GM19193 (cell line): Measurements from ENCODE around the gene TKTL1.

Experiments
- POLR2A ChIP-seq: IDR thresholded peaks from 4 replicates; pipeline ENCODE4 v1.6.1; 2011; ENCODE audit not compliant: insufficient read depth, insufficient read length; ENCODE audit errors: extremely low read depth

TKTL1 gene

DNA sequence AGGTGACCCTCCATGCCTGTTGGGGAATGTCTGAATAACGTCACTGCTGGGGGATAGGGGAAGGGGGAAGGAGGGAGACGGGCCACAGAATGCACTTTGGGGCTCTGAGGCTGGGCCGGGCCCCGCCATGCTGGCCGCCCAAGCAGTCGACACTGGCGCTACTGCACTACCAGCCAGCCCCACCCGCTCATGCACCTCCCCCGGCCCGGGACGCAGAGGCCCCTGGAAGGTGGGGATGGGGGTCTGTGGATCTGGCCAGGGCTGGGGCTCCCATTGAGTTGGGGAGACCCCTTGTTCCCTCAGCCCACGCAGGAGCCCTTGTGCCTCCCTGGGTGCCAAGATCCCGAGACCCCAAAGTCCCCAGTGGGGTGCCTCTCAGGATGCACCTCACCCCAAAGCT is 61.0 kb downstream of the TKTL1 start:
- TF ChIP-seq POLR2A, result no peak

GRCh38 chrX:154357205-154357604 is 61.6 kb downstream of the TKTL1 start:
- no peak for TF ChIP-seq POLR2A

GRCh38 chrX:154358011-154358410 is 62.4 kb downstream of the TKTL1 start:
- TF ChIP-seq POLR2A, result peak; percentile 7

DNA sequence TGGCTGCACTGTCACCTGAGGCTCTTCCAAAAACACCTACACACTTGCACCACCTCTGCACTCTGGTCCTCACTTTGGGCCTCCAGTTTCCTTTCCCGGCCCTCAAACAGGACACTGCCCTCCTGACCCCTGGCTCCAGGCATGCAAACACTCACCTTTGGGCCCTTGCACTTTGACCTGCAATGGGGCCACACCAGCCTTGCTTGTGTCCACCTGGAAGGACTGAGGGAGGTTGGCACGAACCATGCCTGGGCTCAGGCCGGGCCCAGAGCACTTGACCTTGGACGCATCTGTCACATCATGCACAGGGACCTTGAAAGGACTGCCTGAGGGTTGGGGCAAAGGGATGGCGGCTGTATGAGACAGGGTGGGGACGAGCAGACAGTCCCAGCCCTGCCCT is 63.2 kb downstream of the TKTL1 start:
- TF ChIP-seq POLR2A, result no peak

DNA sequence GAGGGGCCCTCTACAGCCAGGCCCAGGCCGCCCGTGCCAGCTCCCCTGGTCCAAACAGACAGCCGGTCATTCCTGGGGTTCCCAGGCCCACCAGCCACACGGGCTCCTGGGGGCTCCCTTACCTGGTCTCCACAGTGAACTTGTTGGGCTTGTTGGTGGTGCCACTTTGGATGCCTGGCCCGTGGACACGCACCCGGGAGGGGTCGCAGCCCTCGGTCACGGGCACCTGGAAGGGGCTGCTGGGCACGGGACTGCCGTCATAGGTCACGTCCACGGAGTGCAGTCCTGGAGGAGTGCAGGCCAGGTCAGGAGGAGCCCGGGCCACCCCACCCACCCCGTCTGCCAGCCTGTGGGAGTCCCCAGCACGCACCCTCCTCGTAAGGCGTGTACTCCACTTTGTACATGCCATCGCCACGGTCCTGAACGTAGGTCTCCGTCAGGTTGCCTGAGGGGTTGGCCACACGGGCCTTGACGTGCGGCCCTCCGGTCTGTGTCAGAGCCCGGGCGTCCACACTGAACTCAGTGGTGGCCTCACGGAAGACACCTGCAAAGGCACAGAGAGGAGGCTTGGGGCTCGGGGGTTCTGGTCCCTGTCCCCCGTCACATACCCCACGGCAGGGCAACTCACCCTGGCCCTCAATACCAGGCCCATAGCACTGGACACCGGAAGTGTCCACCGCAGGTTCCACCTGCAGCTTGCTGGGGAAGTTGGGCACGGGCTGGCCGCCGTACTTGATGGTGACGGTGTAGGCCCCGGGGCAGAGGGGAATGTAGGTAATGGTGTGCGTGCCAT is 64.0 kb downstream of the TKTL1 start:
- no peak for TF ChIP-seq POLR2A

DNA sequence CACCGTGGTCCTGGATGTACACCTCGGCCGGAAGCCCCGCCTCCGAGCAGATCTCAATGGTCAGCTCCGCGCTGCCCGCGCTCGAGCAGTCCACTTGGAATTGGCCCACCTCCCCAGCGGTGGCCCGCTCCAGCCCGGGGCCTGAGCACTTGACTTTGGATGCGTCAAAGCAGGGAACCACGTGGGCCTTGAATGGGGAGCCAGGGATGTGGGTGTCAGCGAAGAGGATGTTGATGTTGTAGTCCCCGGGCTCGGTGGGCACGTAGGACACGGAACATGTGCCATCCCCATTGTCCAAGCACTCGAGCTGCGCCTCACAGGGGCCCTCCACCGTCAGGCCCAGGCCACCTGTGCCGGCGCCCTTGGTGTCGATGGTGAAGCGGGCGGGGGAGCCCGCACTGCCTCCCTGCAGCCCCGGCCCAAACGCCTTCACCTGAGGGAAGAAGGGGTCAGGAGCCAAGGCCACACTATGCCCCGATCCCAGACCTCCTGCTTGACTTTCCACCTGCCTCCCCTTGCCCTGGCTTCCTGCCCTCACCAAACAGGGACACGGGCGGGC is 64.6 kb downstream of the TKTL1 start:
- TF ChIP-seq POLR2A, result no peak

DNA sequence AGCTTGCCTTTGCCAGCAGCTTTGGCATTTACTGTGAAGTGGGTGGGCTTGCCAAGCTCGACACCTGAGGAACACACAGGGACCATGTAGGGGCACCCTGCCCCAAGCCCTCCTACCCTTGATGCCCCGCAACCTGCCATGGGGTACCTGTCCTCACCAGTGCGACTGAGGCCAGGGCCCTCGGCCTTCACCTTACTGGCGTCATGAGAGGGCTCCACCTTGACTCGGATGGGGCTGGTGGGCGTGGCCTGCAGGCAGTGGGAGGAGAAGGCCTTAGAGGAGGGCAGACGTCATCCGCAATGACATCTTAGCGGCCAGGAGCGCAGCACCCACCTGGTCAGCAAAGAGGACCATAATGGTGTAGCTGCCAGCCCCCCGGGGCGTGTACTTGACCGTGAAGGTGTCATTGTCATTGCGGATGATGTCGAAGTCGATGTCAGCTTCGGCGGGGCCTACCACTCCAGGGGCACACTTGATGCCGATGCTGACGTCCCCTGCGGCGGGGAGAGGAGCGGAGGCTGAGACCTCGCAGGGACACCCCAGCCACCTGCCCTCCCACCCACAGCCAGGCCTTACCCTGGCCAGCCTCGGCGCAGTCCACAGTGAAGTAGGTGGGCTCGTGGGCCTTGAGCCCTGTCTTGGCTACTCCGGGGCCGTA is 66.6 kb downstream of the TKTL1 start:
- no peak for TF ChIP-seq POLR2A

DNA sequence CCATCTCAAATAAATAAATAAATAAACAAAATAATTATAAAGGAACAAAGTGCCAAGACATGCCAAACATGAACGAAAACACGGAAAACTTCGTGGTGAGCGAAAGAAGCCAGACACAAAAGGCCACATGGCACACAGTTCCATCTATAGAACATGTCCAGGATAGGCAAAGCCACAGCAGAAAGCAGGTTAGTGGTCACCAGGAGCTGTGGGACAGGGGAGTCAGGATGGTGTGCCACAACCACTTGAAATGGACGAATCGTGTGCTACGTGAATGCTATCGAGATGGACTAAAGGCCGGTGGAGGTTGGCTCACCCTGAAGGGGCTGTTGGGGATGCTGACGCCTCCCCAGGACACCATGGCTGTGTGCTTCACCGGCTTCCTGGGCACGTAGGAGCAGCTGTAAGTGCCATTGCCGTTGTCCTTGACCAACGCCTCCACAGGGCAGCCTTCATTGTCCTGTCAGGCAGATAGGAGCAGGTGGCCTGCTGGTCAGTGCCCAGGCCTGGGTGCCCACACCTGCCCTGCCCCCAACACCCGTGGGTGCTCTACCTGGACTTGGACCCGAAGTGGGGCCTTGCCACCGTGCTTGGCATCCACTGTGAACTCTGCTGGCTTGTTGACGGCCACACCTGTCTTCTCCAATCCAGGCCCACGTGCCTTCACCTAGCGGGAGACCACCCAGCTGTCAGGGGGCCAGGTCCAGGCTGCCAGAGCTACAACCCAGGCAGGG is 68.3 kb downstream of the TKTL1 start:
- no peak for TF ChIP-seq POLR2A

GRCh38 chrX:154365052-154365600 is 69.5 kb downstream of the TKTL1 start:
- no peak for TF ChIP-seq POLR2A

DNA sequence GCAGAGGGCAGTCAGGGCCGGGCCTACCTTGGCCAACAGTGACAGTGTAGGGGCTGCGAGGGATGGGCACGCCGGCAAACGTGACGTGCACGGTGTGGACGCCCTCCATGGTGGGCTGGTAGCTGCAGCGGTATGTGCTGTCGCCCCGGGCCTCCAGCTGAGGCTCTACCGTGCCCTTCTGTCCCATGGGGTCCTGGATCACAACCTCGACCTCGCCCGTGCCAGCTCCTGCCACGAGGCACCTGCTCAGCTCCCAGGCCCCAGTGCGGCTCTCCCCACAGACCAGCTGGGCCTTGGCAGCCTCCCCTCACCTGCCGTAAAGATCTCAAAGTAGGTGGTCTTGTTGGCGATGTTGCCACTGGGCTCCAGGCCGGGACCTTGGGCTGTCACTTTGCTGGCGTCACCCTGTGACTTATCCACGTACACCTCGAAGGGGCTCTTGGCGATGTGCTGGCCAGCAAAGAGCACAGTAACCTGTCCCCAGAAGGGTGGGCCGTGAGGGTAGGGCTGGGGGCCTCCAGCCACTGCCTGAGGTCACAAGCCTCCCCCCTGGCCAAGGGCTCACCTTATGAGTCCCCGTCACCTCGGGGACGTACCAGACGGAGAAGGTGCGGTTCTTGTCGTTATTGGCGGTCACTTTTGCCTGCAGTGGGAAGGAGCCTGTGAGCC is 70.5 kb downstream of the TKTL1 start:
- no peak for TF ChIP-seq POLR2A

GRCh38 chrX:154366666-154367055 is 71.1 kb downstream of the TKTL1 start:
- TF ChIP-seq POLR2A, result no peak

- TF ChIP-seq POLR2A, result no peak
Measured at GRCh38 chrX:154367474-154368308, 72.1 kb downstream of the TKTL1 start.

- TF ChIP-seq POLR2A, result no peak
Measured at GRCh38 chrX:154368630-154369448, 73.2 kb downstream of the TKTL1 start.
